Spleen (tissue), 7 donors: ENCODE measurements around the gene AREG.

ENCODE experiments used
- POLR2A ChIP-seq, 3 donors: fragments of 450-650 bp; IDR thresholded peaks; one replicate each; pipeline ENCODE4 v1.5.1; 2017; ENCODE audit warnings: antibody characterized with exemption in 3 of 3, mild to moderate bottlenecking in 1 of 3
- POLR2AphosphoS5 ChIP-seq, 3 donors: sonication (generic); formaldehyde crosslinking; IDR thresholded peaks; one replicate each; pipeline ENCODE4 v1.5.1; 2017; ENCODE audit warnings: antibody characterized with exemption in 3 of 3
- TF ChIP-seq, protein P1 (sequence below), 11 experiments: fragments of 200-600 bp in 7 of 11; fragments of 450-650 bp in 4 of 11; sonication (generic) in 4 of 11; IDR thresholded peaks in 8 of 11; conservative IDR thresholded peaks in 3 of 11; 1 replicate in 7 of 11; 2 replicates in 4 of 11; pipeline versions ENCODE4 v1.4.0 to v1.8.0; 2016 to 2021; ENCODE audit warnings: antibody characterized with exemption in 11 of 11, inconsistent platforms in 4 of 11, mild to moderate bottlenecking in 1 of 11
- donor health status: DM: no; HTN: no; CAD: no; lungs with moderate emphysema.
- donor health status: DM: no; HTN: no; CAD: no.
- donor health status: DM: no; HTN: no; CAD: no.

DNA sequence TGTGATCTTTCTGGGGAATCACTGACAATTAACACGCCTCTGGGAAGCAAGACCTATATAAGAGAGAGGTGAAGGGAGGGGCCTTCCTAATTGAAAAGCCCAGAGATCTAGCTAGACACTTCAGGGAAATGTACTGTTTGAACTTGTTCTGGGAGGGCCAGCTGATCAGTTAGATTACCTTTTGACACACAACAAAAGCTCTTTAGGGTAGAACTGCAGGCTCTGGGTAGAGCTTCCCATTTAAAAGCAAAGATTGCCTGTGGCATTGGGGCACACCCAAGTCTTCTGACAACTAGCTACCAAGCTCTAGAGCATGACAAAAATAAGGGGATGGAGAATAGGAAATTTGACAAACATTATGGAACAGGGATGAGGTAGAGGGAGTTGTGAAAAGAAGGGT is 26.3 kb downstream of the AREG start:
- no peak for TF ChIP-seq POLR2AphosphoS5 (IDR thresholded peaks at IDR 0.05)
- TF ChIP-seq, protein P1, sequence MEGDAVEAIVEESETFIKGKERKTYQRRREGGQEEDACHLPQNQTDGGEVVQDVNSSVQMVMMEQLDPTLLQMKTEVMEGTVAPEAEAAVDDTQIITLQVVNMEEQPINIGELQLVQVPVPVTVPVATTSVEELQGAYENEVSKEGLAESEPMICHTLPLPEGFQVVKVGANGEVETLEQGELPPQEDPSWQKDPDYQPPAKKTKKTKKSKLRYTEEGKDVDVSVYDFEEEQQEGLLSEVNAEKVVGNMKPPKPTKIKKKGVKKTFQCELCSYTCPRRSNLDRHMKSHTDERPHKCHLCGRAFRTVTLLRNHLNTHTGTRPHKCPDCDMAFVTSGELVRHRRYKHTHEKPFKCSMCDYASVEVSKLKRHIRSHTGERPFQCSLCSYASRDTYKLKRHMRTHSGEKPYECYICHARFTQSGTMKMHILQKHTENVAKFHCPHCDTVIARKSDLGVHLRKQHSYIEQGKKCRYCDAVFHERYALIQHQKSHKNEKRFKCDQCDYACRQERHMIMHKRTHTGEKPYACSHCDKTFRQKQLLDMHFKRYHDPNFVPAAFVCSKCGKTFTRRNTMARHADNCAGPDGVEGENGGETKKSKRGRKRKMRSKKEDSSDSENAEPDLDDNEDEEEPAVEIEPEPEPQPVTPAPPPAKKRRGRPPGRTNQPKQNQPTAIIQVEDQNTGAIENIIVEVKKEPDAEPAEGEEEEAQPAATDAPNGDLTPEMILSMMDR (IDR thresholded peaks at IDR 0.05 in 8 of 11, conservative IDR thresholded peaks at IDR 0.05 in 3 of 11), result no peak
- TF ChIP-seq POLR2A (IDR thresholded peaks at IDR 0.05), result no peak
